Mucosa of stomach (tissue), 1 donor: ENCODE results near the gene RBFOX2.

Experiments
- H3K27me3 ChIP-seq: one replicate; pipeline ENCODE4 v1.7.0; 2013; ENCODE audit warnings: mild to moderate bottlenecking, low read length; ENCODE audit not compliant: control insufficient read depth, insufficient read depth
- H3K36me3 ChIP-seq: one replicate; pipeline ENCODE4 v1.7.0; 2013; ENCODE audit warnings: low read length; ENCODE audit not compliant: control insufficient read depth, insufficient read depth
- H3K4me1 ChIP-seq: one replicate; pipeline ENCODE4 v1.7.0; 2013; ENCODE audit warnings: mild to moderate bottlenecking, low read length; ENCODE audit not compliant: control insufficient read depth, insufficient read depth
- H3K4me3 ChIP-seq: one replicate; pipeline ENCODE4 v1.7.0; 2013; ENCODE audit warnings: low read length
- H3K9ac ChIP-seq: one replicate; pipeline ENCODE4 v1.7.0; 2013; ENCODE audit warnings: mild to moderate bottlenecking, low read length, moderate library complexity
- H3K9me3 ChIP-seq: one replicate; pipeline ENCODE4 v1.7.0; 2013; ENCODE audit warnings: mild to moderate bottlenecking, low read length, moderate library complexity; ENCODE audit not compliant: control insufficient read depth
- donor health status: Pancreatic carcinoma.

The RBFOX2 gene

GRCh38 chr22:35862697-35863096, 165.9 kb downstream of the RBFOX2 start:
- Histone ChIP-seq H3K27me3 (no peaks in the 10 kb centered on the region), H3K9ac (no peak overlapping the region), H3K4me1 (peaks cover 6% of the 10 kb centered on the region), H3K4me3 (no peak overlapping the region), H3K9me3 (no peaks in the 10 kb centered on the region), H3K36me3 (no peaks in the 10 kb centered on the region)

- peaks cover 6% of the 10 kb centered on the region for H3K4me1 ChIP-seq
- no peaks in the 10 kb centered on the region for H3K36me3 ChIP-seq
- H3K4me3 ChIP-seq, result no peak overlapping the region
- no peaks in the 10 kb centered on the region for H3K27me3 ChIP-seq
- H3K9ac ChIP-seq, result no peak overlapping the region
- H3K9me3 ChIP-seq, result no peaks in the 10 kb centered on the region
Observed at GRCh38 chr22:35861451-35861850, 167.2 kb downstream of the RBFOX2 start.

GRCh38 chr22:35860837-35861236, 167.8 kb downstream of the RBFOX2 start:
- H3K9me3 ChIP-seq, result no peaks in the 10 kb centered on the region
- no peaks in the 10 kb centered on the region for H3K27me3 ChIP-seq
- H3K4me1 ChIP-seq, result peaks cover 6% of the 10 kb centered on the region

GRCh38 chr22:35860087-35860733, 168.4 kb downstream of the RBFOX2 start:
- Histone ChIP-seq H3K4me3 (no peak overlapping the region), H3K4me1 (peaks cover 6% of the 10 kb centered on the region), H3K9me3 (no peaks in the 10 kb centered on the region), H3K9ac (no peak overlapping the region), H3K27me3 (no peaks in the 10 kb centered on the region), H3K36me3 (no peaks in the 10 kb centered on the region)

More at GRCh38 chr22:35860837-35861236, 167.8 kb downstream of the RBFOX2 start:
- no peaks in the 10 kb centered on the region for H3K36me3 ChIP-seq
- H3K4me3 ChIP-seq, result no peak overlapping the region
- H3K9ac ChIP-seq, result no peak overlapping the region

GRCh38 chr22:35854334-35854733, 174.3 kb downstream of the RBFOX2 start:
- H3K4me1 ChIP-seq, result no peaks in the 10 kb centered on the region
- no peaks in the 10 kb centered on the region for H3K36me3 ChIP-seq

GRCh38 chr22:35852076-35852475, 176.5 kb downstream of the RBFOX2 start:
- Histone ChIP-seq H3K36me3 (no peaks in the 10 kb centered on the region), H3K27me3 (no peaks in the 10 kb centered on the region), H3K9me3 (no peaks in the 10 kb centered on the region), H3K4me1 (no peaks in the 10 kb centered on the region), H3K9ac (no peak overlapping the region), H3K4me3 (no peak overlapping the region)

More at GRCh38 chr22:35854334-35854733, 174.3 kb downstream of the RBFOX2 start:
- no peaks in the 10 kb centered on the region for H3K9me3 ChIP-seq
- H3K4me3 ChIP-seq, result no peak overlapping the region
- no peak overlapping the region for H3K9ac ChIP-seq
- no peaks in the 10 kb centered on the region for H3K27me3 ChIP-seq

- no peaks in the 10 kb centered on the region for H3K27me3 ChIP-seq
- peaks cover 5% of the 10 kb centered on the region for H3K4me1 ChIP-seq
- no peaks in the 10 kb centered on the region for H3K9me3 ChIP-seq
- H3K36me3 ChIP-seq, result no peaks in the 10 kb centered on the region
- H3K9ac ChIP-seq, result no peak overlapping the region
- H3K4me3 ChIP-seq, result no peak overlapping the region
Observed at GRCh38 chr22:35850831-35851230, 177.8 kb downstream of the RBFOX2 start.

- Histone ChIP-seq H3K9ac (no peak overlapping the region), H3K4me3 (no peak overlapping the region), H3K36me3 (no peaks in the 10 kb centered on the region), H3K4me1 (peaks cover 5% of the 10 kb centered on the region), H3K27me3 (no peaks in the 10 kb centered on the region), H3K9me3 (no peaks in the 10 kb centered on the region)
Observed at GRCh38 chr22:35846804-35847203, 181.8 kb downstream of the RBFOX2 start.

GRCh38 chr22:35844886-35845285, 183.7 kb downstream of the RBFOX2 start:
- no peaks in the 10 kb centered on the region for H3K36me3 ChIP-seq
- H3K4me1 ChIP-seq, result peaks cover 5% of the 10 kb centered on the region
- H3K9ac ChIP-seq, result no peak overlapping the region
- H3K9me3 ChIP-seq, result no peaks in the 10 kb centered on the region
- no peak overlapping the region for H3K4me3 ChIP-seq
- no peaks in the 10 kb centered on the region for H3K27me3 ChIP-seq

- Histone ChIP-seq H3K9ac (no peak overlapping the region), H3K4me3 (no peak overlapping the region), H3K9me3 (no peaks in the 10 kb centered on the region), H3K4me1 (peaks cover 5% of the 10 kb centered on the region), H3K27me3 (no peaks in the 10 kb centered on the region), H3K36me3 (no peaks in the 10 kb centered on the region)
Observed at GRCh38 chr22:35842954-35843353, 185.7 kb downstream of the RBFOX2 start.

GRCh38 chr22:35842519-35842913, 186.1 kb downstream of the RBFOX2 start:
- H3K9ac ChIP-seq, result no peak overlapping the region
- no peaks in the 10 kb centered on the region for H3K36me3 ChIP-seq
- H3K4me1 ChIP-seq, result peaks cover 5% of the 10 kb centered on the region
- no peak overlapping the region for H3K4me3 ChIP-seq
- no peaks in the 10 kb centered on the region for H3K9me3 ChIP-seq
- no peaks in the 10 kb centered on the region for H3K27me3 ChIP-seq

GRCh38 chr22:35841907-35842518, 186.6 kb downstream of the RBFOX2 start:
- no peaks in the 10 kb centered on the region for H3K9me3 ChIP-seq
- peaks cover 9% of the 10 kb centered on the region for H3K4me1 ChIP-seq
- no peak overlapping the region for H3K9ac ChIP-seq
- no peaks in the 10 kb centered on the region for H3K27me3 ChIP-seq
- no peaks in the 10 kb centered on the region for H3K36me3 ChIP-seq
- H3K4me3 ChIP-seq, result no peak overlapping the region
